Testis (tissue), 3 donors: ENCODE measurements around the gene DPP10. TPM values are rescaled to one million over a fixed set of nuclear protein-coding genes. Genes with fewer than 3 reads are reported as not detected.

ENCODE experiments used
- DNase-seq: peaks from one replicate; pipeline ENCODE4 v3.0.0-alpha.2; 2019
- H3K27ac ChIP-seq, 2 donors: fragments of 200-600 bp; sonication (generic); one replicate each; pipeline ENCODE4 v1.5.1; 2019
- H3K27me3 ChIP-seq: fragments of 200-600 bp; sonication (generic); one replicate; pipeline ENCODE4 v1.5.1; 2019
- H3K36me3 ChIP-seq: fragments of 200-600 bp; sonication (generic); one replicate; pipeline ENCODE4 v1.5.1; 2017; ENCODE audit warnings: low read depth; ENCODE audit errors: missing control alignments
- H3K4me1 ChIP-seq: fragments of 200-600 bp; sonication (generic); one replicate; pipeline ENCODE4 v1.5.1; 2019
- H3K4me3 ChIP-seq, 2 donors: fragments of 200-600 bp; sonication (generic); one replicate each; pipeline ENCODE4 v1.5.1; 2017 to 2019
- H3K9me3 ChIP-seq: fragments of 200-600 bp; sonication (generic); one replicate; pipeline ENCODE4 v1.5.1; 2017
- CTCF ChIP-seq, 3 experiments: fragments of 450-650 bp in 2 of 3; fragments of 200-600 bp in 1 of 3; sonication (generic) in 1 of 3; IDR thresholded peaks; one replicate each; pipeline ENCODE4 v1.5.1; 2016 to 2019; ENCODE audit warnings: antibody characterized with exemption in 3 of 3, mild to moderate bottlenecking in 2 of 3, moderate library complexity in 1 of 3
- POLR2A ChIP-seq: fragments of 450-650 bp; IDR thresholded peaks from one replicate; pipeline ENCODE4 v1.6.1; 2017; ENCODE audit warnings: antibody characterized with exemption, mild to moderate bottlenecking, moderate library complexity
- WGBS, 2 donors: methylation state at CpG; one replicate each; pipeline ENCODE4 v1.1.5; 2018; 5-methylcytosine and 5-hydroxymethylcytosine counted together
- intact Hi-C: fragments of 100-400 bp; cut with DNase I; formaldehyde crosslinking; loops from one replicate; pipeline ENCODE4 v1.15.1; 2023; ENCODE audit warnings: low total_unique reads
- polyA plus RNA-seq: library from polyadenylated mRNA; stranded (reverse); fragments of 350-450 nt; fragmentation: Illumina TruSeq; extraction: RNeasy Lipid Tissue Mini Kit (QIAGEN cat#74804); gene quantifications from one replicate; pipeline ENCODE4 v1.2.3, GENCODE V29; 2014; ENCODE audit warnings: low read depth, low replicate concordance; ENCODE audit not compliant: insufficient read depth
- total RNA-seq, 2 donors: library from RNA; depleted of rRNA; stranded (reverse); fragments of >200 nt; gene quantifications; one replicate each; pipeline ENCODE4 v1.2.3, GENCODE V29; 2016

Gene DPP10
- total and polyA plus RNA-seq, 3 donors from 2014 or later = 1.7 to 6.7 (median 6.7) TPM

GRCh38 chr2:114450639-114451038, 8.2 kb downstream of the DPP10 start:
- H3K36me3 ChIP-seq = no peaks in the 10 kb centered on the region
- H3K9me3 ChIP-seq = no peaks in the 10 kb centered on the region
- peak overlapping the region in 1 of 2 donors; percentile 12 for H3K4me3 ChIP-seq
- no peak for DNase-seq
- no peak overlapping the region for H3K27ac ChIP-seq
- H3K27me3 ChIP-seq = no peaks in the 10 kb centered on the region
- TF ChIP-seq POLR2A (no peak), CTCF (IDR thresholded peaks at IDR 0.05) (no peak)
- H3K4me1 ChIP-seq = no peaks in the 10 kb centered on the region
- WGBS, 2 donors = 56 to 59% methylated on average over 2 of the region's 2 CpGs
- intact Hi-C loops = no loop called here

DNA sequence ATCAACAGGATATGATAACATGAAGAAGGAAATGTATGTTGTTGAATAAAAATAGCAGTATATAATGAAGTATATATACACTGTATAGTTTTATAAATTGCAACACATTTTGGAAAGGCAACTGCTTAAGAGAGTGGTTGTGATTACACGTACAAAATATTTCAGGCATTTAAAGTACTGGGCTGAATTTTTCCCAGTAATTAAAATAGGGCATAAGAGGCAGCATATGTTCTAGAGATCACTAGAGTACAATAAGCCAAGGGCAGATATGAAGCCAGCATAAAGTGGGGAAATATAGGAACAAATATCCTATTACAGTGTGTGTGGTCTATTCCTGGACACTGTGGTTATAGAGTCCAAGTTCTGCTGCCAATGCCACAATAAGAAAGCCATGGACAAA, 14.1 kb downstream of the DPP10 start:
- 64 to 73% methylated on average over 1 of the region's 1 CpG for WGBS, 2 donors
- Histone ChIP-seq H3K4me3 (no peak overlapping the region), H3K36me3 (no peaks in the 10 kb centered on the region), H3K9me3 (no peaks in the 10 kb centered on the region), H3K4me1 (no peaks in the 10 kb centered on the region), H3K27me3 (no peaks in the 10 kb centered on the region), H3K27ac (no peak overlapping the region)
- TF ChIP-seq CTCF (IDR thresholded peaks at IDR 0.05) (no peak), POLR2A (no peak)
- no peak for DNase-seq
- intact Hi-C loops = no loop called here

GRCh38 chr2:114457956-114458355, 15.5 kb downstream of the DPP10 start:
- H3K4me3 ChIP-seq = no peak overlapping the region
- intact Hi-C loops = no loop called here
- no peaks in the 10 kb centered on the region for H3K27me3 ChIP-seq
- no peak overlapping the region for H3K27ac ChIP-seq
- H3K9me3 ChIP-seq = no peaks in the 10 kb centered on the region
- H3K36me3 ChIP-seq = no peaks in the 10 kb centered on the region
- no peak for TF ChIP-seq POLR2A
- no peak for TF ChIP-seq CTCF (IDR thresholded peaks at IDR 0.05)
- 93 to 97% methylated on average over 2 of the region's 2 CpGs for WGBS, 2 donors
- no peaks in the 10 kb centered on the region for H3K4me1 ChIP-seq
- no peak for DNase-seq

GRCh38 chr2:114461116-114461515, 18.7 kb downstream of the DPP10 start:
- TF ChIP-seq CTCF (IDR thresholded peaks at IDR 0.05) = no peak
- no peak for TF ChIP-seq POLR2A
- no peaks in the 10 kb centered on the region for H3K36me3 ChIP-seq
- DNase-seq = no peak
- no peaks in the 10 kb centered on the region for H3K9me3 ChIP-seq
- intact Hi-C loops = no loop called here
- no peaks in the 10 kb centered on the region for H3K27me3 ChIP-seq
- 76 to 80% methylated on average over 3 of the region's 3 CpGs for WGBS, 2 donors
- no peak overlapping the region for H3K4me3 ChIP-seq
- H3K27ac ChIP-seq = no peak overlapping the region
- no peaks in the 10 kb centered on the region for H3K4me1 ChIP-seq

DNA sequence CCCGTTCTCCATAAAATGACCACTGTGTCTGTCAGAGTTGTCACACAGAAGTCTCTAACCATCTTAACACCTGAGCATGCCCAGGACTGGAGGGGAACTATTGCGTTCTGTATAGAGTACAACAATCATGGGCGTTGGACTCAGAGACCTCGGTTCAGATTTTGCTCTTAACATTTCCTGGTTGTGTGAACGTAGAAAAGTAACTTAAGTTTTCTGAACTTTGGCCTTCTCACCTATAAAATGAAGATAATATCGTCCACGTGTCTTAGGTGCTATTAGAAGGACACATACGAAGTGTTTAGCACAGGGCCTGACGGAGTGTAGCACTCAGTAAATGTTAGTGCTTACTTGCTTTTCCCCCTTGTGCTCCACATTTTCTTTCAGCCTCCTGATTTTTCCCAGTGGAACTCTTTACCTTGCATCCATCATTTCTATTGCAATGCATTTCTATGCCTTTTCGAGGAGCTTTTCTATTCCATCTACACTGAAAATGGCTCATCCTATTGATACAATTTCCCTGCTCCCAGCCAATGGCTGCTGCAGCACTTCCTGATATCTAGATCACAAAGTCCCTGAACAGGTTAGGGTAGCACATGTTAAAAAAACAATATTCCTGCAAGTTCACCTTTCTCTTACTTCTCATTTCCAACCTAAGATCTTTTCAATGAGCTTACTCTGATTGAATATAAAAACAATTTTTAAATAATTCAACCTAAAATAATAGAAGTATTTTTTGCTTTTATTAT, 22.7 kb downstream of the DPP10 start:
- intact Hi-C loops = no loop called here
- Histone ChIP-seq H3K4me3 (no peak overlapping the region), H3K27ac (no peak overlapping the region), H3K9me3 (no peaks in the 10 kb centered on the region), H3K4me1 (no peaks in the 10 kb centered on the region), H3K27me3 (no peaks in the 10 kb centered on the region), H3K36me3 (no peaks in the 10 kb centered on the region)
- WGBS, 2 donors = 88 to 91% methylated on average over 10 of the region's 10 CpGs
- TF ChIP-seq POLR2A (no peak), CTCF (IDR thresholded peaks at IDR 0.05) (no peak)
- DNase-seq = no peak
